Purkinje cell (primary cell): Measurements from ENCODE around the gene CEACAM5. TPM values are rescaled to one million over a fixed set of nuclear protein-coding genes. Genes with fewer than 3 reads are reported as not detected.

Experiments used
- polyA plus RNA-seq: library from polyadenylated mRNA; unstranded; fragments of >200 nt; fragmentation: Nextera tagmentation; gene quantifications from 2 replicates; pipeline ENCODE4 v1.2.1, GENCODE V29; 2014

CEACAM5 gene
- not detected in 2 replicates for polyA plus RNA-seq

GRCh38 chr19:41708481-41708880 is at the start of gene CEACAM5:
TSS of gene CEACAM5 (plus strand) at chr19:41708626. CDS start at chr19:41708732, 106 bp downstream.

DNA sequence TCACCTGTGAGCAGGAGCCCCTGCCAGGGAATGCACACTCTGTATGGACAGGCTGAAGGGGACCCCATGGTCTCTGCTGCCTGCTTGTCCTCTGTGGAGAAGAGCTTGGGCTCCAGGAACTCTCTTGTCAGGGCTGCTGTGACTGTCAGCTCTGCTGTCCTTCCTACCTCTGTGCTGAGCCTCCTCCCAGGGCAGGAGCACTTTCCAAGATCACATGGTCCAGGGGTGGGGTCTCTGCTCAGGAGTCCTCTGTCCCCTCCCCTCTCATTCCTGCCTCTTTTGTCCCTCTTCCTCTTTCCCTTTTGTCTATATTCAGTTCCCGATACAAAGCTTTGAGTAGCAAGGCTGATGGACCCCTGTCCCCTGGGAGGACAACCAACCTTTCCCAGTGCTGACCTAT is 20.3 kb upstream of the CEACAM5 start, which contains the start of gene CEACAM7:
Gene CEACAM7 (minus strand): TSS at position 173 of the 400 bp plus-strand sequence. CDS start 105 bp downstream, at position 68.

GRCh38 chr19:41755328-41755913 is 47.0 kb downstream of the CEACAM5 start, which contains the start of gene CEACAM6:
TSS of gene CEACAM6 (plus strand) at chr19:41755530. CDS start at chr19:41755639, 109 bp downstream.

Other genes starting within 250 kb of the CEACAM5 start
- gene CEACAM21, start 132.5 kb upstream of the CEACAM5 start, polyA plus RNA-seq: not detected in 2 replicates
- gene CEACAM4, start 81.6 kb upstream of the CEACAM5 start, polyA plus RNA-seq: not detected in 2 replicates
- 2.4 TPM in 1 of 2 replicates, not detected in the other for gene CEACAM7, start 20.4 kb upstream of the CEACAM5 start, polyA plus RNA-seq
- gene CEACAM6, start 46.9 kb downstream of the CEACAM5 start, polyA plus RNA-seq: not detected in 2 replicates
- not detected in 2 replicates for gene CEACAM3, start 88.0 kb downstream of the CEACAM5 start, polyA plus RNA-seq
- not detected in 2 replicates for gene LYPD4, start 136.1 kb downstream of the CEACAM5 start, polyA plus RNA-seq
- not detected in 2 replicates for gene DMRTC2, start 136.4 kb downstream of the CEACAM5 start, polyA plus RNA-seq
- gene RPS19, start 151.6 kb downstream of the CEACAM5 start, polyA plus RNA-seq: 1,193 and 1,462 TPM in 2 replicates
- not detected in 2 replicates for gene CD79A, start 168.7 kb downstream of the CEACAM5 start, polyA plus RNA-seq
- 0.46 and 0.52 TPM in 2 replicates for gene ARHGEF1, start 174.6 kb downstream of the CEACAM5 start, polyA plus RNA-seq
- gene ERFL, start 219.8 kb downstream of the CEACAM5 start, polyA plus RNA-seq: not detected in 2 replicates